C1 segment of cervical spinal cord (tissue), 14 donors: Measurements from ENCODE around the gene TECTB.
A peak's percentile ranks its signal among the peaks of the same experiment; 100 is the strongest.

Experiments
- DNase-seq, 14 donors: peaks; one replicate each; lab custom pipeline; 2025; lab: John Stamatoyannopoulos, UW

The TECTB gene

GRCh38 chr10:112307358-112308124, 24.3 kb downstream of the TECTB start:
- peak in 5 of 14 donors; percentile 1 to 39 (median 13) for DNase-seq

GRCh38 chr10:112308125-112308502, 24.9 kb downstream of the TECTB start:
- DNase-seq = no peak

GRCh38 chr10:112311481-112311880, 28.3 kb downstream of the TECTB start:
- DNase-seq = no peak

GRCh38 chr10:112313234-112313633, 30.0 kb downstream of the TECTB start:
- DNase-seq = no peak

- no peak for DNase-seq
Measured at GRCh38 chr10:112313911-112314310, 30.7 kb downstream of the TECTB start.

GRCh38 chr10:112314822-112315474, 31.7 kb downstream of the TECTB start:
- peak in 12 of 14 donors; percentile 1 to 65 (median 21) for DNase-seq

- no peak for DNase-seq
Measured at GRCh38 chr10:112327678-112328077, 44.5 kb downstream of the TECTB start.

- DNase-seq = no peak
Measured at GRCh38 chr10:112330162-112330561, 47.0 kb downstream of the TECTB start.

GRCh38 chr10:112330607-112331160, 47.5 kb downstream of the TECTB start:
- no peak for DNase-seq

- no peak for DNase-seq
Measured at GRCh38 chr10:112332022-112332421, 48.8 kb downstream of the TECTB start.

GRCh38 chr10:112332509-112333228, 49.5 kb downstream of the TECTB start:
- no peak for DNase-seq

GRCh38 chr10:112333452-112333851, 50.3 kb downstream of the TECTB start:
- no peak for DNase-seq

- DNase-seq = no peak
Measured at GRCh38 chr10:112335111-112335867, 52.1 kb downstream of the TECTB start.

GRCh38 chr10:112335868-112336265, 52.7 kb downstream of the TECTB start:
- no peak for DNase-seq

GRCh38 chr10:112336556-112337201, 53.5 kb downstream of the TECTB start:
- DNase-seq = no peak

- no peak for DNase-seq
Measured at GRCh38 chr10:112338957-112339356, 55.8 kb downstream of the TECTB start.

GRCh38 chr10:112340601-112341000, 57.4 kb downstream of the TECTB start:
- DNase-seq = no peak

- no peak for DNase-seq
Measured at GRCh38 chr10:112343056-112343806, 60.0 kb downstream of the TECTB start.

GRCh38 chr10:112344261-112344660, 61.1 kb downstream of the TECTB start:
- no peak for DNase-seq

- no peak for DNase-seq
Measured at GRCh38 chr10:112345202-112345601, 62.0 kb downstream of the TECTB start.
